ENCODE data around the gene ZNF140. TPM values are rescaled to one million over a fixed set of nuclear protein-coding genes. Genes with fewer than 3 reads are reported as not detected.
A peak's percentile ranks its signal among the peaks of the same experiment; 100 is the strongest.

ZNF140 gene
- total RNA-seq, 2 donors from 2014 or later, result 19.0 to 20.9 TPM

DNA sequence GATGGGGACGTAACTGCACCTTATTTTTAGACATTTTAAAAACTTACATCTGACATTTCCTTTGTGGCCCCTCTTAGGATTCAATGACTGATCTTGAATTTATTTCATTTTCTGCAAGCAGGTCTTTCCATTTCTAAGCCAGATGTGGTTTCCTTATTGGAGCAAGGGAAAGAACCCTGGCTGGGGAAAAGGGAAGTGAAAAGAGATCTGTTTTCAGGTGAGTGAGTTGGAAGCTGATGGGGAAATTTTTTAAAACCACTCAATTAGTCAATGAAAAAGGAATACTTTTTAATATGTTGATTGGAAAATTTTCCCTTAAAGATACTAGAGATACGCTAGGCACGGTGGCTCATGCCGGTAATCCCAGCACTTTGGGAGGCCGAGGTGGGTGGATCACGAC is 2.6 kb downstream of the ZNF140 start:
- no peaks in the 10 kb centered on the region for H3K27me3 ChIP-seq (ENCODE audit: control insufficient read depth, insufficient read depth, low read length, poor library complexity, severe bottlenecking)
- peak overlapping the region; percentile 94 for H3K4me3 ChIP-seq (ENCODE audit: low read length)
- H3K27me3 Mint-ChIP-seq (ENCODE audit: insufficient read depth), result no peaks in the 10 kb centered on the region
- DNase-seq, result no peak
- TF ChIP-seq, protein P1, sequence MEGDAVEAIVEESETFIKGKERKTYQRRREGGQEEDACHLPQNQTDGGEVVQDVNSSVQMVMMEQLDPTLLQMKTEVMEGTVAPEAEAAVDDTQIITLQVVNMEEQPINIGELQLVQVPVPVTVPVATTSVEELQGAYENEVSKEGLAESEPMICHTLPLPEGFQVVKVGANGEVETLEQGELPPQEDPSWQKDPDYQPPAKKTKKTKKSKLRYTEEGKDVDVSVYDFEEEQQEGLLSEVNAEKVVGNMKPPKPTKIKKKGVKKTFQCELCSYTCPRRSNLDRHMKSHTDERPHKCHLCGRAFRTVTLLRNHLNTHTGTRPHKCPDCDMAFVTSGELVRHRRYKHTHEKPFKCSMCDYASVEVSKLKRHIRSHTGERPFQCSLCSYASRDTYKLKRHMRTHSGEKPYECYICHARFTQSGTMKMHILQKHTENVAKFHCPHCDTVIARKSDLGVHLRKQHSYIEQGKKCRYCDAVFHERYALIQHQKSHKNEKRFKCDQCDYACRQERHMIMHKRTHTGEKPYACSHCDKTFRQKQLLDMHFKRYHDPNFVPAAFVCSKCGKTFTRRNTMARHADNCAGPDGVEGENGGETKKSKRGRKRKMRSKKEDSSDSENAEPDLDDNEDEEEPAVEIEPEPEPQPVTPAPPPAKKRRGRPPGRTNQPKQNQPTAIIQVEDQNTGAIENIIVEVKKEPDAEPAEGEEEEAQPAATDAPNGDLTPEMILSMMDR (conservative IDR thresholded peaks at IDR 0.05), result no peak
- H3K9me3 Mint-ChIP-seq, result peaks cover 59% of the 10 kb centered on the region
- peaks cover 82% of the 10 kb centered on the region for H3K9me3 ChIP-seq (ENCODE audit: control insufficient read depth, low read length)
- peaks cover 68% of the 10 kb centered on the region for H3K36me3 ChIP-seq (ENCODE audit: control insufficient read depth, insufficient read depth, low read length)
- no peaks in the 10 kb centered on the region for H3K4me1 Mint-ChIP-seq
- no peak overlapping the region for H3K4me3 Mint-ChIP-seq
- H3K27ac Mint-ChIP-seq, result no peak overlapping the region
- H3K36me3 Mint-ChIP-seq (ENCODE audit: low read depth), result peaks cover 72% of the 10 kb centered on the region
- H3K4me1 ChIP-seq (ENCODE audit: control insufficient read depth, insufficient read depth, low read length), result no peaks in the 10 kb centered on the region
- 95 to 96% methylated on average over 4 to 6 of the region's 6 CpGs for WGBS, 2 experiments (ENCODE audit: insufficient coverage in 1 of 2, insufficient read length in 1 of 2)
- H3K9ac ChIP-seq (ENCODE audit: extremely low read depth, low read length, poor library complexity, severe bottlenecking), result no peak overlapping the region
- no peak overlapping the region for H3K27ac ChIP-seq (ENCODE audit: low read depth, low read length)

DNA sequence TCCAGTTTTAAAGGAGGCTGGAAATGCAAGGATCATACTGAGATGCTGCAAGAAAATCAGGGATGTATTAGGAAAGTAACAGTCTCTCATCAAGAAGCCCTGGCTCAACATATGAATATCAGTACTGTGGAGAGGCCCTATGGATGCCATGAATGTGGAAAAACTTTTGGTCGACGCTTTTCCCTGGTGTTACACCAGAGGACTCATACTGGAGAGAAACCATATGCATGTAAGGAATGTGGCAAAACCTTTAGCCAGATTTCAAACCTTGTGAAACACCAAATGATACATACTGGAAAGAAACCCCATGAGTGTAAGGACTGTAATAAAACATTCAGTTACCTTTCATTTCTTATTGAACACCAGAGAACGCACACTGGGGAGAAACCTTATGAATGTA is 24.9 kb downstream of the ZNF140 start:
- no peaks in the 10 kb centered on the region for H3K27me3 Mint-ChIP-seq (ENCODE audit: insufficient read depth)
- peaks cover 100% of the 10 kb centered on the region for H3K9me3 Mint-ChIP-seq
- no peak overlapping the region for H3K27ac Mint-ChIP-seq
- no peak for DNase-seq
- Histone ChIP-seq H3K4me1 (ENCODE audit: control insufficient read depth, insufficient read depth, low read length) (no peaks in the 10 kb centered on the region), H3K27ac (ENCODE audit: low read depth, low read length) (no peak overlapping the region), H3K36me3 (ENCODE audit: control insufficient read depth, insufficient read depth, low read length) (peaks cover 95% of the 10 kb centered on the region), H3K9me3 (ENCODE audit: control insufficient read depth, low read length) (peaks cover 100% of the 10 kb centered on the region), H3K27me3 (ENCODE audit: control insufficient read depth, insufficient read depth, low read length, poor library complexity, severe bottlenecking) (no peaks in the 10 kb centered on the region), H3K9ac (ENCODE audit: extremely low read depth, low read length, poor library complexity, severe bottlenecking) (no peak overlapping the region), H3K4me3 (ENCODE audit: low read length) (peak overlapping the region; percentile 63)
- no peak overlapping the region for H3K4me3 Mint-ChIP-seq
- H3K4me1 Mint-ChIP-seq, result no peaks in the 10 kb centered on the region
- H3K36me3 Mint-ChIP-seq (ENCODE audit: low read depth), result peaks cover 96% of the 10 kb centered on the region
- WGBS, 2 experiments (ENCODE audit: insufficient coverage in 1 of 2, insufficient read length in 1 of 2), result 87 to 100% methylated on average over 2 to 3 of the region's 3 CpGs
- TF ChIP-seq, protein P1 (conservative IDR thresholded peaks at IDR 0.05), result no peak

DNA sequence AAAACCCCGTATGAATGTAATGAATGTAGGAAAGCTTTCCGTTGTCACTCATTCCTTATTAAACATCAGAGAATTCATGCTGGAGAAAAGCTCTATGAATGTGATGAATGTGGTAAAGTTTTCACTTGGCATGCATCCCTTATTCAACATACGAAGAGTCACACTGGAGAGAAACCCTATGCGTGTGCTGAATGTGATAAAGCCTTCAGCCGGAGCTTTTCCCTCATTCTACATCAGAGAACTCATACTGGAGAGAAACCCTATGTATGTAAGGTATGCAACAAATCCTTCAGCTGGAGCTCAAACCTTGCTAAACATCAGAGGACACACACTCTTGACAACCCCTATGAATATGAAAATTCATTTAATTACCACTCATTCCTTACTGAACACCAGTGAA is 25.5 kb downstream of the ZNF140 start:
- no peak overlapping the region for H3K27ac ChIP-seq (ENCODE audit: low read depth, low read length)
- H3K4me1 Mint-ChIP-seq, result no peaks in the 10 kb centered on the region
- TF ChIP-seq, protein P1 (conservative IDR thresholded peaks at IDR 0.05), result no peak
- no peaks in the 10 kb centered on the region for H3K4me1 ChIP-seq (ENCODE audit: control insufficient read depth, insufficient read depth, low read length)
- peaks cover 100% of the 10 kb centered on the region for H3K9me3 ChIP-seq (ENCODE audit: control insufficient read depth, low read length)
- H3K36me3 Mint-ChIP-seq (ENCODE audit: low read depth), result peaks cover 96% of the 10 kb centered on the region
- no peaks in the 10 kb centered on the region for H3K27me3 ChIP-seq (ENCODE audit: control insufficient read depth, insufficient read depth, low read length, poor library complexity, severe bottlenecking)
- peaks cover 90% of the 10 kb centered on the region for H3K36me3 ChIP-seq (ENCODE audit: control insufficient read depth, insufficient read depth, low read length)
- no peak overlapping the region for H3K4me3 Mint-ChIP-seq
- no peak overlapping the region for H3K9ac ChIP-seq (ENCODE audit: extremely low read depth, low read length, poor library complexity, severe bottlenecking)
- WGBS, 2 experiments (ENCODE audit: insufficient coverage in 1 of 2, insufficient read length in 1 of 2), result 87% methylated on average over 4 of the region's 5 CpGs; no CpG with 5 or more reads in 1 of the 2 experiments
- peaks cover 100% of the 10 kb centered on the region for H3K9me3 Mint-ChIP-seq
- no peak for DNase-seq
- peak overlapping the region; percentile 63 for H3K4me3 ChIP-seq (ENCODE audit: low read length)
- H3K27me3 Mint-ChIP-seq (ENCODE audit: insufficient read depth), result no peaks in the 10 kb centered on the region
- no peak overlapping the region for H3K27ac Mint-ChIP-seq
